ENCODE measurements around the gene ARAP2.

GRCh38 chr4:36088542-36088941 is 155.8 kb downstream of the ARAP2 start:
- TF ChIP-seq CTCF (tag by site-specific recombination; IDR thresholded peaks at IDR 0.05), result no peak
- TF ChIP-seq, protein P1, sequence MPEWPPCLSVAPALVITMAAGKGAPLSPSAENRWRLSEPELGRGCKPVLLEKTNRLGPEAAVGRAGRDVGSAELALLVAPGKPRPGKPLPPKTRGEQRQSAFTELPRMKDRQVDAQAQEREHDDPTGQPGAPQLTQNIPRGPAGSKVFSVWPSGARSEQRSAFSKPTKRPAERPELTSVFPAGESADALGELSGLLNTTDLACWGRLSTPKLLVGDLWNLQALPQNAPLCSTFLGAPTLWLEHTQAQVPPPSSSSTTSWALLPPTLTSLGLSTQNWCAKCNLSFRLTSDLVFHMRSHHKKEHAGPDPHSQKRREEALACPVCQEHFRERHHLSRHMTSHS (tag by site-specific recombination; IDR thresholded peaks at IDR 0.05), result no peak
- TF ChIP-seq ZNF202 (tag by site-specific recombination; IDR thresholded peaks at IDR 0.05; ENCODE audit: borderline replicate concordance), result no peak
- TF ChIP-seq TCF7L2 (IDR thresholded peaks at IDR 0.05; ENCODE audit: borderline replicate concordance, low read depth, low read length), result no peak
- TF ChIP-seq BCL11B (tag by site-specific recombination; IDR thresholded peaks at IDR 0.05; ENCODE audit: low read depth), result no peak
- no peak for TF ChIP-seq ZNF274 (IDR thresholded peaks at IDR 0.05; ENCODE audit: low read length)
- TF ChIP-seq ZNF274 (tag by site-specific recombination; IDR thresholded peaks at IDR 0.05; ENCODE audit: borderline replicate concordance), result no peak
- TF ChIP-seq SP7 (tag by site-specific recombination; IDR thresholded peaks at IDR 0.05), result no peak
- TF ChIP-seq ZNF146 (tag by site-specific recombination; IDR thresholded peaks at IDR 0.05), result no peak
- no peak for TF ChIP-seq ATF2 (tag by site-specific recombination; IDR thresholded peaks at IDR 0.05; ENCODE audit: low read depth)
- no peak for TF ChIP-seq ZBTB7A (tag by site-specific recombination; IDR thresholded peaks at IDR 0.05; ENCODE audit: low read depth)
- TF ChIP-seq ZFHX2 (tag by site-specific recombination; conservative IDR thresholded peaks at IDR 0.05), result no peak

Measured in HEK293 (cell line).